Activated CD4-positive, alpha-beta T cell treated with anti-CD3 and anti-CD28 coated beads, Interleukin-2, amount 50 U/mL, for 1 hour (primary cell): ENCODE data around the gene AGPAT3.

Source experiments
- DNase-seq: peaks from one replicate; pipeline ENCODE4 v3.0.0-alpha.2; 2020

The AGPAT3 gene

GRCh38 chr21:44003307-44003966, 138.4 kb downstream of the AGPAT3 start:
- no peak for DNase-seq

DNA sequence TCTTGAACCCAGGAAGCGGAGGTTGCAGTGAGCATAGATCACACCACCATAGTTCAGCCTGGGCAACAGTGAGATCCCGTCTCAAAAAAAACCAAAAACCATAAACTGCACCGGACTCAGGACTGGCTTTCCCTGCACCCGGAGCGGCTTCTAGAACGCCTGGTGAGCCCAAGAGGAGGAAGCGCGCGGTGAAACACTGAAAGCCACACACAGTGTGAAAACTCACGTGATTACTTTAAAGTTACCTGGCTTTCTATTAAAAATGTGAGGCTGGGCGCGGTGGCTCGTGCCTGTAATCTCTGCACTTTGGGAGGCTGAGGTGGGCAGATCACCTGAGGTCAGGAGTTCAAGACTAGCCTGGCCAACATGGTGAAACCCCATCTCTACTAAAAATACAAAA, 140.0 kb downstream of the AGPAT3 start:
- no peak for DNase-seq

GRCh38 chr21:44005593-44005992, 140.6 kb downstream of the AGPAT3 start:
- DNase-seq = no peak

DNA sequence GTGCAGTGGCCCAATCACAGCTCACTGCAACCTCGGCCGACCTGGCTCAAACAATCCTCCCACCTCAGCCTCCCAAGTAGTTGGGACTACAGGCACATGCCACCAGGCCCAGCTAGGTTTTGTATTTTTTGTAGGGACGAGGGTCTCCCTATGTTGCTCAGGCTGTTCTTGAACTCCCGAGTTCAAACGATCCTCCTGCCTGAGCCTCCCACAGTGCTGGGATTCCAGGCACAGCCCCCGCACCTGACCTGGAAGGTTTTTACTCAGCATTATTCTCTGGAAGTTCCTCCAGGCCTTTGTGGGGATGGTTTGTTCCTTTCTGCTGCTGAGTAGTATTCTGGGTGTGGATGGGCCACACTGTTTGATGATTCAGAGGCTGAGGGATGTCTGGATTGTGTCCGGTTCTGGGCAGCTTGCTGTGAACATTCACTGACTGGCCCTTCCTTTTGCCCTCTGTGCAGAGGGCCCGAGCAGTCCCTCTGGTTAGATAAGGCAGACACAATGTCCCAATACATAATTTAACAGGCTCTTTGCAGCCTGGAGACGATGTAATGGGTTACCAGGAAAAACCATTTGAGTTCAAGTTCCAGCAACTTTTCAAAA, 141.1 kb downstream of the AGPAT3 start:
- DNase-seq = no peak

DNA sequence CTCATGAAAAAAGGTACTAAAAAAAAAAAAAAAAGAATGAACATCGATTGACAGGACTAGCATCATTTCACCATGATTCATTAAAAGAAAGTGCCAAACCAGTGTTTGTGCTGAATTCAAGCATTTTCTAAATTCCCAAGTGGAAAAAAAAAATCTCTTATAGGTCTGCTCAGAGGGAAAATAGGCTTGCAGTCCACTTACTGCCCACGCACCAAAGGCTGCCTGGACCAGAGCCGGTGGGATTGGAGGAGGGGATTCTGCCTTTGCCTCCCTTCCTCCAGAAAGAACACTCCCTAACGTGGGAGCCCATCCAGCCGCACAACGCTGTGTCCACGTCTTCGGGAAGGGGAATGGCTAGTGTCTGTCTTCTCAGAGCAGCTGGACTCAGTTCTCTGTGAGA, 141.6 kb downstream of the AGPAT3 start:
- DNase-seq = no peak

DNA sequence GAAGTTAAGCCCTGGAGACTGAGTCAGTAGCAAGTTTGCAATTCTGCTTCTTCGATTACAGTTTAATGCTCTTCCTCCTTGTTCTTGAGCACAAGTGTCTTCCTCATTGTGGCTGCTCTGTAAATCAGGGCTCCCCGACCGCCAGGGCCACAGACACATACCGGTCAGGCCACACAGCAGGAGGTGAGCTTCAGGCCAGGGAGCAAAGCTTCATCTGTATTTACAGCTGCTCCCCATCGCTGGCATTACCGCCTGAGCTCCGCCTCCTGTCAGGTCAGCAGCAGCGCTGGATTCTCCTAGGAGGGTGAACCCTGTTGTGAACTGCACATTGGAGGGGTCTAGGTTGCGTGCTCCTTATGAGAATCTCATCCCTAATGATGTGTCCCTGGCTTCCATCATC, 145.4 kb downstream of the AGPAT3 start:
- DNase-seq = no peak

DNA sequence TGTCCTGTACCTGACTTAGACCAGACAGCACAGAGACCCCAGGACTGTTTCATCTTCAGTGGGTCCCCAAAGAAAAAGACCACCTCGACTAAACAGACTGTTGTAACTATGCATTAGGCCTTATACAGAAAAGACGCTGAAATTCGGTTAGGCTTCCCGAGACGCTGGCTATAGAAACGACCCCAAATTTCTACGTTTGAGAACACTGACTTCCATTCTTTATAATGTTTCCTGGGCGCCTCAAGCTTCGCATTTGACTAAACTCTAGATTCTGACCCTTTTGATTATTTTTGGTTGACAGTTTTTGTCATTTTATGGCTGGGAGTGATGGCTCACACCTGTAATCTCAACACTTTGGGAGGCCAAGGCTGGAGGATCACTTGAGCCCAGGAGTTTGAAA, 146.1 kb downstream of the AGPAT3 start:
- DNase-seq = no peak

- peak; percentile 66 for DNase-seq
These were observed 146.8 kb downstream of the AGPAT3 start, which contains the start of gene TRAPPC10 for GRCh38 chr21:44011579-44012473. TRAPPC10 (plus strand) TSS chr21:44012309; CDS start chr21:44012494, 185 bp downstream.

DNA sequence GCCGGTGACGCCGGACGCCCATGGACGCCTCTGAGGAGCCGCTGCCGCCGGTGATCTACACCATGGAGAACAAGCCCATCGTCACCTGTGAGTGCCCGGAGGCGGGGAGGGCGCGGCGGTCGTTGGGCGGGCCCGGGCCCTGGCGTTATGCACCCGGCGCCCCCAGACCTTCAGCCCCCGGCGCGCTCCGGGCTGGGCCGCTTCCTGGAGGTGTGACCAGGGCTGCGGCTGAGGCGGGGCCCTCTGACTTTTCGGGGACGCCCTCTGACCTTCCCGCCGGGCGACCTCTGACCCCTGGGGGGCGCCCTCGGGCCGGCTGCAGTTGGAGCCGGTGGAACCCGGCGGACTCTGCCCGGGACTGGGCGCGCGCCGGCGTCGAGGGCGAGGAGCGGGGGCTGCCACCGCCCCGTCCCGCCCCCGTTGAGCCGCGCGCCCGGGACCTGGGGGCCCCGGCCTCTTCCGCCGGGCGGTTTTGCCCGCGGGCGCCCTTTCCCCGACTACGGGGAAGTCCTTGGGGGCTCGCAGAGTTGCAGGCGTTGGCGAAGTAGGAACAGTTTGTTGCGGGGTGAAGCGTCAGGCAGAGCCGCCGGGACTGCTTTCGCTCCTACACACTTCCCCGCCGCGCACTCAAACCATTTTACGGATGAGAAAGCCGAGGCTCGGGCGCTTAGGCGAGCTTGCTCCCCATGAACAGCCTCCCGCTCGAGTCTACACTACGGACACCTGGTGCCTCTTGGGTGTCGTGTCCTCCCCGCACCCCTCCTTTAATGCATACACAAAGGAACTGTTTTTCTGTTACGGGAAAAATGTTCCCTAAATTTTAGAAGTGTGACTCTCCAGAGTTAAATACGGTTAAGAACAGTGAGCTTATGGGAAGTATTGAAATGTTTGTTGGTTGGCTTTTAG, 147.7 kb downstream of the AGPAT3 start:
- peak; percentile 80 for DNase-seq

DNA sequence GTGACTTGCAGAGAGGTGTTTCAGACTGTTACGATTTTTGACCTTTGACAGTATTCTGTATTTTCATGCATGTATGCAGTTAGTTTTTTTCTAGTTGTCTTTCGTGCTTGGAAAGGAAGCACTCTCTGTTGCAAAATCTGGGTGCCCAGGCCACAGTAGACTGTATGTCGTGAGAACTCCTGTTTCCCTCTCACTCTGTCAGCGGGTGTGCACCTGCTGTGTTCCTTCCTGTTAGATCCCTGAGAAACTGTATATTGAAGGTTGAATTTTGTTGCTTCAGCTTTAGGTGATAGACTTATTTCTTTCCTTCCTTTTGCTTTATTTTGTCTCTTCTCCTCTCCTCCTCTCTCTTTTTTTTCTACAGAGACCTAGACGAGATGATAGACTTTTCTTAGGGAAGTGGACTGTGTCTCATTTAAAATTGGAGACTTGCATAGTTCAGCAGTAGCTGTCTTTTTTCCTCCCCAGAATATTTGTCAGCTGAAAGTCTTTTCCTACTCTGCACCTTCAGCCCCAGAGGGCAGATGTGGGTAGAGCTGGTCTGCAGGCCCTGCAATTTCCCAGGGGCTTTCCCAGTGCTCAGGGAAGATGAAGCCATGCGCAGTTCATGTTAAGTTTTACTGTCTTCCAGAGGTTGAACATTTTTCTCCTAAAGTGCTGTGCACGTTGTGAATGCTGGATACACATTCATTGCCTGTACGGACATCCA, 148.5 kb downstream of the AGPAT3 start:
- DNase-seq = peak; percentile 38

DNA sequence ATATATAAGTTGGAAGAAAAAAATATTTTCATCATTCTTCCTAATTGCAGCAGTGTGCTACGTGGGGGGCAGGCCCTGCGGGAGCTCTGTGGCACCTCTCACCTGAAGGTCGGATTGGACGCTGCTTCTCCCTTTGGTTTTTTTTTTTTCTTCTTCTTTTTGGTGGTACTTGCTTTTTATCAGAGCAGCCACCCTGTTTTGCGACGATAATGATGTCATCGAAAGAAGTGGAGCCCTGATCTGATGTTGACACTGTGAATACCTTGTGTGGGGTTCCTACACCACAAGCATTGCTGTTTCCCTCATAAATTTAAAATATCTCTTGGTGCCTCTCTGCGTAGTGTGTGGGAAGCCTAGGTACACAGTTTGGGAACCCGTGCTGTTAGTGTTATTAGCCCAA, 152.6 kb downstream of the AGPAT3 start:
- no peak for DNase-seq

DNA sequence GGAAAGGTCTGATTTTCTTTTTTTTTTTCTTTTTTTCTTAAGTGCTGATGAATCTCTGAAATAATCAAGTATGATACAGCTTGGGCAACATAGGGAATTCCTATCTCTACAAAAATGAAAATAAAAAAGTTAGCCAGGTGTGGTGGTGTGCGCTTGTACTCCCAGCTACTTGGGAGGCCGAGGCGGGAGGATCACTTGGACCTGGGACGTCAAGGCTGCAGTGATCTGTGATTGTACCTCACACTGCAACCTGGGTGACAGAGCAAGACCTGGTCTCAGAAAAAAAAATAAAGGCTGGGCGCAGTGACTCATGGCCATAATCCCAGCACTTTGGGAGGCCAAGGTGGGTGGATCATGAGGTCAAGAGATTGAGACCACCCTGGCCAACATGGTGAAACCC, 153.1 kb downstream of the AGPAT3 start:
- DNase-seq = no peak

GRCh38 chr21:44018813-44019567, 154.0 kb downstream of the AGPAT3 start:
- DNase-seq = no peak

DNA sequence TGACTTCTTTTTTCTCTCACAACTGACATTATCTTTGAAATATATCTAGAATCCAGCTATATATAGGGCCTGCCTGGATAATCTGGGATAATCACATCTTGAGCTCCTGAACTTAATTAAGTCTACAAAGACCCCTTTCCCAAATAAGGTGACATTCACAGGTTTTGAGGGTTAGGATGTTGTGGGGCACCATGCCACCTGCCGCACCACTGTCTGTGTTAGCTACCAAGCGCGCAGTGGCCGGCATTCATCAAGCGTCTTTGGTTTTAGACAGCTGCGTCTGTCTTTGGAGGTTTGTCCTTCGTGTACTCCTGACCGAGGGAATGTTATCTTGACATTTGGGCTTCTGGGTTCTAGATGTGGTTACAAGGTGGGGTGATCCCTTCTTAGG, 154.5 kb downstream of the AGPAT3 start:
- no peak for DNase-seq

DNA sequence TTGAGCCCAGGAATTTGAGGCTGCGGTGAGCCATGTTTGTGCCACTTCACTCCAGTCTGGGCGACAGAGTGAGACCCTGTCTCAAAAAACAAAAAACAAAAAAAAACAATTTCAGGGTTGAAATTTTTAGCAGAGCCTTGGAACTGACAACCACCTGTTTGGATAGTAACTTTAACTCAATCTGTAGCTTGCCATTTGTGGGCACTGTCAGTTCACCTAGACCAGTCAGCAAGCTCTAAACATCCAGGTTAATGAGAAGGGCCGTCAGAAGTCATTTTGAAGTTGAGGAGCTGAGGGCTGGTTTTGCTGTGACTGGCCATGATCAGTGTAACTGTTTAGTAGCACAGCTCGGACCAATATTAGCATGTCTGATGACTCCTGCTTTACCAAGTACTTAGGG, 155.5 kb downstream of the AGPAT3 start:
- DNase-seq = no peak

DNA sequence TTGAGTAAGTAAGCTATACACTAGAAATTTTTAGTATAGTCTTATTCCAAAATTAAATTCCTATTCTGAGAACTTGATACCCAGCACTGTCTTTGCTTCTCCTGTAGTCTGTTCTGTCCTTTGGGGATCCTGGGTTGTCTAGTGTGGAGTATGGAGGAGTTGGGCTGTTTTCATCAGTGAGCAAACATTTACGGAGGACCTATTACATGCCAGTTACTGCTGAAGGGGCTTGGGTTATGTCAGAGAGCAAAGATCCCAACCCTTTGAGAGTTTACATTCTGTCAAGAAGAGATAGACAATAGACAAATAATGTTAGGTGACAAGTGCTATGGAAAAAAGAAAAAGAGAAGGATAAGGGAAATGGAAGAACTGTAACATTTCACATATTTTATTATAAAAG, 156.0 kb downstream of the AGPAT3 start:
- DNase-seq = no peak

GRCh38 chr21:44024257-44024656, 159.2 kb downstream of the AGPAT3 start:
- DNase-seq = no peak

DNA sequence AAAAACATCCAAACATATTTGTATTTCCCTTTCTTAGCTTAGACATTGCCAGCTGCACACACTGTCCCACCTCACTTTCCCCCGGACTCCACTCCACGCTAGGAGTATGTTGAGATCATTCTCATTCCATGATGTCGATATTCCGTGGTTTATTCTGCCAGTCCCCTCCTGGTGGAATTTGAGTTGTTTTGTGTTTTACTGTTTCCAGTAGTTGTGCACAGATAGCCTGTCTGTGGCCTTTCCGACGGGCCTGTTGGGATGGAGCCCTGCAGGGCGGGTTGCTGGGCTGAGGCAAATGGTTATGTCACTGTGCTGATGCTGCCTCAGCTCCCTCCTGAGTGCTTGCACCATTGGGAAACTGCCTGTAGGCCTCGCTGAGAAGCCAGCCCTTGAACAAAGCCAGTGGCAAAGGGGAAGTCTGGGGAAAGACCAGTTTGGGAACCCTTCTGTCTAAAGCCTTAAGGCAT, 159.9 kb downstream of the AGPAT3 start:
- DNase-seq = no peak

- no peak for DNase-seq
These were observed 162.7 kb downstream of the AGPAT3 start for GRCh38 chr21:44027607-44028286.

DNA sequence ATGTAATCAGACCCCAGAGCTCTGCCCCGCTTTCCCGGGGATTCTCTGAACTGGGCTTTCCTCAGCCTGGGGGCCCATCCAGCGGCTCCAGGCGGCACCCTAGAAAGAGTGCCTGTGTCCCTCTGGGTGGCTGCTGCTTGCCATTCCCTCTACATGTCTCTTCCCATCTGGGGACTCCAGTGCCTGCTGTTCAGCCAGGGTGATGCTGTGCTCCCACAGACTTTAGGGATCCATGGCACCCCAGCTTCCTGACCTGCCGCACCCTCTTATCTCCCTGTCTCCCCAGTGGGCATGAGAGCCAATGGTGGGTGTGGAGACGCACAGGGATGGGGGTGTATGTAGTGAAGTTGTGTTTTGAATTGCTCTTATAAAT, 163.2 kb downstream of the AGPAT3 start:
- DNase-seq = no peak
